Stimulated activated memory B cell treated with anti-CD40 and anti-IgM and Interleukin-4, amounts not matched to agents 10 μg/mL and 1 μg/mL and 100 μg/mL, for 72 hours (primary cell): ENCODE results near the gene BDH1.

Experiments used
- ATAC-seq: fragments of 150-1000 bp; cut with Tn5 transposase; 2 replicates; pipeline ENCODE4 v1.10.0; 2021
- H3K27ac Mint-ChIP-seq: one replicate; pipeline ENCODE4 v1.8.0; 2022; ENCODE audit warnings: mild to moderate bottlenecking, mixed read lengths
- H3K27me3 Mint-ChIP-seq: one replicate; pipeline ENCODE4 v1.8.0; 2022; ENCODE audit warnings: mixed read lengths
- H3K36me3 Mint-ChIP-seq: one replicate; pipeline ENCODE4 v1.8.0; 2022; ENCODE audit warnings: mixed read lengths
- H3K4me1 Mint-ChIP-seq: one replicate; pipeline ENCODE4 v1.8.0; 2022; ENCODE audit warnings: mixed read lengths
- H3K4me3 Mint-ChIP-seq: one replicate; pipeline ENCODE4 v1.8.0; 2022; ENCODE audit warnings: mild to moderate bottlenecking, moderate library complexity, mixed read lengths
- H3K9me3 Mint-ChIP-seq: one replicate; pipeline ENCODE4 v1.8.0; 2022; ENCODE audit warnings: mixed read lengths

BDH1 gene

GRCh38 chr3:197498499-197499241 lies 57.1 kb downstream of the BDH1 start:
- no peaks in the 10 kb centered on the region for H3K9me3 Mint-ChIP-seq
- peaks cover 22% of the 10 kb centered on the region for H3K4me1 Mint-ChIP-seq
- no peak overlapping the region for H3K4me3 Mint-ChIP-seq
- peaks cover 12% of the 10 kb centered on the region for H3K27me3 Mint-ChIP-seq
- peak; percentile 57 for ATAC-seq
- no peaks in the 10 kb centered on the region for H3K36me3 Mint-ChIP-seq
- no peak overlapping the region for H3K27ac Mint-ChIP-seq

- no peak overlapping the region for H3K27ac Mint-ChIP-seq
- no peak for ATAC-seq
- peaks cover 15% of the 10 kb centered on the region for H3K4me1 Mint-ChIP-seq
- H3K36me3 Mint-ChIP-seq, result no peaks in the 10 kb centered on the region
- no peaks in the 10 kb centered on the region for H3K9me3 Mint-ChIP-seq
- H3K27me3 Mint-ChIP-seq, result peaks cover 12% of the 10 kb centered on the region
- no peak overlapping the region for H3K4me3 Mint-ChIP-seq
Observed at GRCh38 chr3:197496746-197497125, 59.0 kb downstream of the BDH1 start.

- Mint-ChIP-seq H3K36me3 (no peaks in the 10 kb centered on the region), H3K4me1 (peaks cover 15% of the 10 kb centered on the region), H3K27ac (no peak overlapping the region), H3K27me3 (peaks cover 12% of the 10 kb centered on the region), H3K9me3 (no peaks in the 10 kb centered on the region), H3K4me3 (no peak overlapping the region)
- ATAC-seq, result no peak
Observed at GRCh38 chr3:197495999-197496745, 59.6 kb downstream of the BDH1 start.

- peak; percentile 61 for ATAC-seq
- no peaks in the 10 kb centered on the region for H3K36me3 Mint-ChIP-seq
- H3K9me3 Mint-ChIP-seq, result no peaks in the 10 kb centered on the region
- H3K27me3 Mint-ChIP-seq, result peaks cover 12% of the 10 kb centered on the region
- H3K27ac Mint-ChIP-seq, result peak overlapping the region; percentile 35
- H3K4me1 Mint-ChIP-seq, result peaks cover 15% of the 10 kb centered on the region
- no peak overlapping the region for H3K4me3 Mint-ChIP-seq
Observed at GRCh38 chr3:197495499-197495898, 60.3 kb downstream of the BDH1 start.

GRCh38 chr3:197495059-197495455 lies 60.7 kb downstream of the BDH1 start:
- peaks cover 15% of the 10 kb centered on the region for H3K4me1 Mint-ChIP-seq
- no peaks in the 10 kb centered on the region for H3K36me3 Mint-ChIP-seq
- H3K27me3 Mint-ChIP-seq, result peaks cover 12% of the 10 kb centered on the region
- peak overlapping the region; percentile 34 for H3K4me3 Mint-ChIP-seq
- peak; percentile 39 for ATAC-seq
- H3K9me3 Mint-ChIP-seq, result no peaks in the 10 kb centered on the region
- H3K27ac Mint-ChIP-seq, result peak overlapping the region; percentile 35

GRCh38 chr3:197494366-197495058 lies 61.3 kb downstream of the BDH1 start:
- H3K27ac Mint-ChIP-seq, result peak overlapping the region; percentile 35
- ATAC-seq, result no peak
- H3K27me3 Mint-ChIP-seq, result peaks cover 12% of the 10 kb centered on the region
- no peaks in the 10 kb centered on the region for H3K36me3 Mint-ChIP-seq
- H3K4me3 Mint-ChIP-seq, result peak overlapping the region; percentile 34
- peaks cover 15% of the 10 kb centered on the region for H3K4me1 Mint-ChIP-seq
- H3K9me3 Mint-ChIP-seq, result no peaks in the 10 kb centered on the region

GRCh38 chr3:197493049-197493448 lies 62.7 kb downstream of the BDH1 start:
- no peak overlapping the region for H3K4me3 Mint-ChIP-seq
- ATAC-seq, result no peak
- no peaks in the 10 kb centered on the region for H3K9me3 Mint-ChIP-seq
- peaks cover 12% of the 10 kb centered on the region for H3K27me3 Mint-ChIP-seq
- H3K27ac Mint-ChIP-seq, result no peak overlapping the region
- H3K4me1 Mint-ChIP-seq, result peaks cover 15% of the 10 kb centered on the region
- H3K36me3 Mint-ChIP-seq, result no peaks in the 10 kb centered on the region

- H3K9me3 Mint-ChIP-seq, result no peaks in the 10 kb centered on the region
- no peak for ATAC-seq
- H3K27ac Mint-ChIP-seq, result no peak overlapping the region
- H3K4me3 Mint-ChIP-seq, result no peak overlapping the region
- H3K4me1 Mint-ChIP-seq, result peaks cover 15% of the 10 kb centered on the region
- peaks cover 2% of the 10 kb centered on the region for H3K27me3 Mint-ChIP-seq
- H3K36me3 Mint-ChIP-seq, result no peaks in the 10 kb centered on the region
Observed at GRCh38 chr3:197491923-197492664, 63.7 kb downstream of the BDH1 start.

GRCh38 chr3:197491478-197491877 lies 64.3 kb downstream of the BDH1 start:
- Mint-ChIP-seq H3K9me3 (no peaks in the 10 kb centered on the region), H3K27me3 (no peaks in the 10 kb centered on the region), H3K27ac (no peak overlapping the region), H3K4me1 (peaks cover 15% of the 10 kb centered on the region), H3K36me3 (no peaks in the 10 kb centered on the region), H3K4me3 (no peak overlapping the region)
- ATAC-seq, result no peak

- no peak overlapping the region for H3K4me3 Mint-ChIP-seq
- H3K4me1 Mint-ChIP-seq, result peaks cover 9% of the 10 kb centered on the region
- no peaks in the 10 kb centered on the region for H3K9me3 Mint-ChIP-seq
- no peaks in the 10 kb centered on the region for H3K36me3 Mint-ChIP-seq
- H3K27me3 Mint-ChIP-seq, result no peaks in the 10 kb centered on the region
- H3K27ac Mint-ChIP-seq, result no peak overlapping the region
- no peak for ATAC-seq
Observed at GRCh38 chr3:197490098-197491058, 65.4 kb downstream of the BDH1 start.

- H3K36me3 Mint-ChIP-seq, result no peaks in the 10 kb centered on the region
- peaks cover 9% of the 10 kb centered on the region for H3K27me3 Mint-ChIP-seq
- H3K4me3 Mint-ChIP-seq, result no peak overlapping the region
- H3K9me3 Mint-ChIP-seq, result no peaks in the 10 kb centered on the region
- no peak overlapping the region for H3K27ac Mint-ChIP-seq
- H3K4me1 Mint-ChIP-seq, result no peaks in the 10 kb centered on the region
- no peak for ATAC-seq
Observed at GRCh38 chr3:197487911-197488391, 67.8 kb downstream of the BDH1 start.

- no peaks in the 10 kb centered on the region for H3K9me3 Mint-ChIP-seq
- peaks cover 9% of the 10 kb centered on the region for H3K27me3 Mint-ChIP-seq
- no peak overlapping the region for H3K4me3 Mint-ChIP-seq
- H3K36me3 Mint-ChIP-seq, result no peaks in the 10 kb centered on the region
- H3K4me1 Mint-ChIP-seq, result no peaks in the 10 kb centered on the region
- H3K27ac Mint-ChIP-seq, result no peak overlapping the region
- no peak for ATAC-seq
Observed at GRCh38 chr3:197486861-197487260, 68.9 kb downstream of the BDH1 start.

GRCh38 chr3:197485143-197485542 lies 70.6 kb downstream of the BDH1 start:
- Mint-ChIP-seq H3K36me3 (no peaks in the 10 kb centered on the region), H3K9me3 (no peaks in the 10 kb centered on the region), H3K27ac (no peak overlapping the region), H3K27me3 (peaks cover 15% of the 10 kb centered on the region), H3K4me1 (no peaks in the 10 kb centered on the region), H3K4me3 (no peak overlapping the region)
- ATAC-seq, result no peak
